Gastrocnemius medialis (tissue), 4 donors: Measurements from ENCODE around the gene GAL3ST1.

ENCODE experiments used
- CTCF ChIP-seq, 5 experiments: fragments of 450-650 bp in 3 of 5; fragments of 200-600 bp in 2 of 5; sonication (generic) in 2 of 5; IDR thresholded peaks in 4 of 5; conservative IDR thresholded peaks in 1 of 5; 1 replicate in 4 of 5; 2 replicates in 1 of 5; pipeline ENCODE4 v1.5.1; 2016 to 2019; ENCODE audit warnings: antibody characterized with exemption in 5 of 5, mild to moderate bottlenecking in 3 of 5, moderate library complexity in 3 of 5
- POLR2A ChIP-seq, 2 donors: fragments of 450-650 bp; IDR thresholded peaks; one replicate each; pipeline ENCODE4 v1.6.1; 2017; ENCODE audit warnings: antibody characterized with exemption in 2 of 2, mild to moderate bottlenecking in 2 of 2, moderate library complexity in 2 of 2

- TF ChIP-seq CTCF (IDR thresholded peaks at IDR 0.05 in 4 of 5, conservative IDR thresholded peaks at IDR 0.05 in 1 of 5) = no peak
- no peak for TF ChIP-seq POLR2A (IDR thresholded peaks at IDR 0.05)
These were observed 4.7 kb downstream of the GAL3ST1 start for GRCh38 chr22:30569674-30570202.
